Fibroblast of pulmonary artery (primary cell): ENCODE measurements around the gene NINJ2.
A peak's percentile ranks its signal among the peaks of the same experiment; 100 is the strongest.

Experiments used
- DNase-seq: peaks from one replicate; pipeline ENCODE4 v3.0.0-alpha.2; 2010; ENCODE audit warnings: low read depth
- H3K4me3 ChIP-seq: replicated peaks from 2 replicates; pipeline ENCODE4 v1.5.1; 2011; ENCODE audit warnings: low read depth, mild to moderate bottlenecking, control low read depth, low read length, moderate library complexity
- TF ChIP-seq, protein P1 (sequence below): IDR thresholded peaks from 2 replicates; pipeline ENCODE4 v1.5.1; 2011; ENCODE audit warnings: mild to moderate bottlenecking, control low read depth, low read length, inconsistent platforms; ENCODE audit errors: missing control alignments

NINJ2 gene

DNA sequence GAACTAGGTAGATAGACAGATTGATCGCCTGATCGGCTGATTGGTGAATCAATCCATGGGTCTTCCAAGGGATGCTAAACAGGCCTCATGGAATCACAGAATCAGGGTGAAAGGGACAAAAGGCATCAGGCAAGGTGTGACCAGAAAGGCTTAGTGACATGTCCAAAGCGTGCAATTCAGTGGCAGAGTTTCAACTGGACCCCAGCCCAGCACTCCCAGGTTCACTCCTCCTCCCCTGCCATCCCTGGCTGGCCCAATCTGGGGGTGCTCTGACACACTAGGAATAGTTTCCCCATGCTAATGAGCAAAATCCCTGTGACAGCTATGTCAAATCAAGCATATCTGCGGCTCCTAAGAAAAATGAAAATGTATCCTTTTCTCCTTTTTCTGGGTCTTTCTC is 50.4 kb downstream of the NINJ2 start:
- TF ChIP-seq, protein P1, sequence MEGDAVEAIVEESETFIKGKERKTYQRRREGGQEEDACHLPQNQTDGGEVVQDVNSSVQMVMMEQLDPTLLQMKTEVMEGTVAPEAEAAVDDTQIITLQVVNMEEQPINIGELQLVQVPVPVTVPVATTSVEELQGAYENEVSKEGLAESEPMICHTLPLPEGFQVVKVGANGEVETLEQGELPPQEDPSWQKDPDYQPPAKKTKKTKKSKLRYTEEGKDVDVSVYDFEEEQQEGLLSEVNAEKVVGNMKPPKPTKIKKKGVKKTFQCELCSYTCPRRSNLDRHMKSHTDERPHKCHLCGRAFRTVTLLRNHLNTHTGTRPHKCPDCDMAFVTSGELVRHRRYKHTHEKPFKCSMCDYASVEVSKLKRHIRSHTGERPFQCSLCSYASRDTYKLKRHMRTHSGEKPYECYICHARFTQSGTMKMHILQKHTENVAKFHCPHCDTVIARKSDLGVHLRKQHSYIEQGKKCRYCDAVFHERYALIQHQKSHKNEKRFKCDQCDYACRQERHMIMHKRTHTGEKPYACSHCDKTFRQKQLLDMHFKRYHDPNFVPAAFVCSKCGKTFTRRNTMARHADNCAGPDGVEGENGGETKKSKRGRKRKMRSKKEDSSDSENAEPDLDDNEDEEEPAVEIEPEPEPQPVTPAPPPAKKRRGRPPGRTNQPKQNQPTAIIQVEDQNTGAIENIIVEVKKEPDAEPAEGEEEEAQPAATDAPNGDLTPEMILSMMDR: no peak

DNA sequence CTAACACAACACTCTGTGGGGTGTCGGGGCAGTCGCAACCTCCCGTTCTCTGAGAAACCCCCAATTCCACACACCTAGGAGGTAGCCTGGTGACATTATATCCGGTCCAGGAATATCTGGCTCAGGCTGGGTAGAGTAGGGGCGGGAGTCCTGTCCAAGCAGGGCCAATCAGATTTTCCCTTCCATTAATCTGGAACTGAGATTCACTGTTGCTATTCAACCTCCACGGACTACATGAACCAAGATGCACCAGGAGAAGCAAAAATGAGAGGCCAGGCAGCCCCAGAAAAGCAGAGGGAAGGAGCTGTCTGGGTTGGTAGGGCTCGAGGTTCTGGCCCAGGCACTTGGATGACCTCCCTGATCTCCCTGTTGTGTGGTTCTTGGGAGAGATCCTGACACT is 51.0 kb downstream of the NINJ2 start:
- DNase-seq: no peak
- TF ChIP-seq, protein P1: no peak
- H3K4me3 ChIP-seq: no peak overlapping the region

More for the DNA sequence above, 50.4 kb downstream of the NINJ2 start:
- H3K4me3 ChIP-seq: no peak overlapping the region
- no peak for DNase-seq

DNA sequence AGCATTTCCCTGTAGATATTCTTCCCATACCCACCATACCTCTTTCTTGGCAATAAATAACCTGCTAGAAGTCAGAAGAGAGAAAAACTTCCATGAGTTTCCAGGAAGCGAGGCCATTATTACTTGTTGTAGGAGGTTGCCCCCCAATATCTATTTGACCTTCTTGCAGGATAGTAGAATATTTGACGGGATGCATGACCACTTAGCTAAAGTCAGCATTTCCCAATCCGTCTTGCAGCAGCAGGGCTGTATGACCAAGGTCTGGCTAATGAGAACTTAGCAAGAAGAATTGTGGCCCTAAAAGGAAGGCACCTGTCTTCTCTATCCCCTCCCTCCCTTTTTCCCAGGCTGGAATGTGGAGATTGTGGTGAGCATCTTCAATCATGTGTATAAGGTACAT is 51.5 kb downstream of the NINJ2 start:
- no peak overlapping the region for H3K4me3 ChIP-seq
- no peak for DNase-seq
- TF ChIP-seq, protein P1: no peak

DNA sequence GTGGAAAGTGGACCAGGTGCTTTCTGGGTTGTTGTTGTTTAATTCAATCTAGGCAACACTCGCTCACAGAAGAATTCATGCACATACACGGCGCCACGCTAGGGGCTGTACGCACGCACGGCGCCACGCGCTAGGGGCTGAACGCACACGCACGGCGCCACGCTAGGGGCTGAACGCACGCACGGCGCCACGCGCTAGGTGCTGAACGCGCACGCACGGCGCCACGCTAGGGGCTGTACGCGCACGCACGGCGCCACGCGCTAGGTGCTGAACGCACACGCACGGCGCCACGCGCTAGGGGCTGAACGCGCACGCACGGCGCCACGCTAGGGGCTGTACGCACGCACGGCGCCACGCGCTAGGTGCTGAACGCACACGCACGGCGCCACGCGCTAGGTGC is 54.3 kb downstream of the NINJ2 start:
- no peak for DNase-seq
- TF ChIP-seq, protein P1: no peak
- H3K4me3 ChIP-seq: no peak overlapping the region

DNA sequence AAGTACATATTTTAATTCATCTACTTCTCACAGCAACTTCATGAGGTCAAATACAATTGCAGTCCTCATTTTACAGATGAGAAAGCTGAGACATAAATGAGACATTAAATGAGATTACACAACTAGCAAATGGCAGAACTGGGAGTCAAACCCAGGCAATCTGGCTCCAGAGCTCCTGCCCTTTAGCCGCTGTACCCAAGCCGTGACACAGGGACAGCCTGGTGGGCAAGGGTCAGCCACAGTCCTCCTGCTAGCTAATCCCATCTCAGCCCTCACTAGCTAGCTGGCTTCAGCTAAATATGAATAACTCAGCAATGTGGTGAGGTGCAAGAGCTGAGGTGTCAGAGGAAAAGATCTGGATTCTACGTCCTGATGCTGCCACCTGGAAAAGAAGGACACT is 54.8 kb downstream of the NINJ2 start:
- no peak overlapping the region for H3K4me3 ChIP-seq
- TF ChIP-seq, protein P1: no peak
- DNase-seq: no peak

DNA sequence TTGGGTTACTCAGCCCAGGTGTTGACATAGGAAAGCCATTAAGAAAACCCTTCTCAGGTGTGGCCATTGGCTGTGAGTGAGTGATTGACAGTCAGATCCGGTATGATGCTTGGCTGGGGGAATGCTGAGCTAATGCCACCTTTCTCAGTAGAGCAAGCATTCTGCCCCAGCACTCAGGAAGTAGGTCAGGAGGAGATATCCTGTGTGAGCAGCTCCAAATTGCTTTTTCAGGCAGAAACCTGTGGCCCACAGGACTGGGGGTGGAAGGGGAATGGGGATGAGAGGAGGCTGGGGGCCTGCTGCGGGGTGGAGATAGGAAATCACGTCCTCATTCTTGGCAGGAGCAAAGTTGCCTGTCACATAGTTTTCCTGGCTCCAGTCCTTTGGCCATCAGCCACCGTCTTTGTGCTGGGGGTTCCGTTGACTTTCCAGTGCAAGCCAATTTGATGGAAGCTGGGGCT is 55.7 kb downstream of the NINJ2 start:
- no peak overlapping the region for H3K4me3 ChIP-seq
- TF ChIP-seq, protein P1: no peak
- DNase-seq: peak; percentile 59

DNA sequence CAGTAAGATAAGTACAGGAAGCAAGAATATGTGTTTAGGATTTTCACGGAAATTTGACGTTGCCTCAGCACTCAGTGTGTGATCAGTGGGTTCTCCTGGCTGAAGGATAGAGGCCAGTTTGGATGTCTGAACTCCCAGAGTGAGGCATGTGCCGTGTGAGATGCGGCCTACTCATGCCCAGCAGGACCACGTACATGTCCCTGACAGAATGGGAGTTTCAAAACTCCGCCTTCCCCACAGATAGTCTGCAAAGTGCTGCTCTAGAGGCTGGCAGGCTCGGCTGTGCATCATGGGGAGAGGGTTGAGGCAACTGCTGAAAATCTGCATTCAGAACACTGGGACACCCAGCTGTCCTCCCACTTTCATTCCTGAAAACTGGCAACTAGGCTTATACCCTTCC is 58.3 kb downstream of the NINJ2 start:
- DNase-seq: no peak
- H3K4me3 ChIP-seq: no peak overlapping the region
- TF ChIP-seq, protein P1: no peak
